Right ventricle myocardium inferior (tissue), 1 donor: Measurements from ENCODE around the gene CDKL4. TPM values are rescaled to one million over a fixed set of nuclear protein-coding genes. Genes with fewer than 3 reads are reported as not detected.

Source experiments
- ATAC-seq: fragments of 200-7000 bp; cut with Tn5 transposase; one replicate; pipeline ENCODE4 v1.9.1; 2020; ENCODE audit warnings: mild to moderate bottlenecking, moderate library complexity
- DNase-seq: peaks from one replicate; pipeline ENCODE4 v3.0.0; 2021; ENCODE audit errors: missing footprints
- intact Hi-C: fragments of 100-400 bp; cut with DNase I; formaldehyde crosslinking; loops from one replicate; pipeline ENCODE4 v1.11.0; 2022
- total RNA-seq: library from RNA; stranded (reverse); fragmentation: NEBNext Ultra II Directional; extraction: Animal tissue kit (Norgen Biotek cat#: 25700); gene quantifications from one replicate; pipeline ENCODE4 v1.2.1, GENCODE V29; 2021
- donor health status: DM: no; HTN: yes; CAD: no; lungs with severe emphysema.

Gene CDKL4
- total RNA-seq, 1 donor from 2014 or later, result 0.22 TPM

DNA sequence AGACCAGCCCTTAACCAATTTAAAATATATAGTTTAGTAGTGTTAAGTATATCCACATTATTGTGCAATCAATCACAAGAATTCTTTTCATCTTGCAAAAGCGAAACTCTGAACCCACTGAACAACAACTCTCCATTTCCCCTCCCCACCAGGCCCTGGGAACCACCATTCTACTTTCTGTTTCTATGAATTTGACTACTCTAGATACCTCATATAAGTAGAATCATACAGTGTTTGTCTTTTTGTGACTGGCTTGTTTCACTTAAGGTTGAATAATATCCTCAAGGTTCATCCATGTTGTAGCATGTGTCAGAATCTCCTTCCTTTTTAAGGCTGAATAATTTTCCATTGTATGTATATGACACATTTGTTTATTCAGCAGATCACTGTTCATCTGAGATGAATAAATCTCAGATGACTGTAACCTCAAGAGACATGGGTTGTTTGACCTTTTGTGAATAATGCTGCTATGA lies 114.8 kb downstream of the CDKL4 start:
- DNase-seq, result no peak
- intact Hi-C loops, result no loop called here
- ATAC-seq, result no peak

DNA sequence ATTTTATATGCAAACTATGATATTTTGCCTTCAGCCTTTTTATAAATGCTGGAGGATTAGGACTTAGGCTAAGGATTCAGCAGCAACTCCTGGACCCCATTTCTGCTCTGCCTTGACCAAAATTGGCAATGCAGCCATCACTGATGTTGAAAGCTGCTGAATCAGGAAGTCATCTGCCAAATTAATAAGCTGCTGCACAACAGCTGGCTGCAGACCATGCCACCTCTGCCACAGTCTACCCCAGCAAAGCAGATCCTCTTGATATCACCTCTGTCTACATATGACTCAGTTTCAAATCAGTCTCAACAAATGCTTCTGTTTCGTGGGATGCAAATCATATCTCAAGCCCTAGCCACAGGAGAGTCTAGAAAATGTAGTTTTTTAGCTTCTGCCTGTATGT lies 115.8 kb downstream of the CDKL4 start:
- no peak for DNase-seq
- intact Hi-C loops, result no loop called here
- ATAC-seq, result no peak

Other genes starting within 250 kb of the CDKL4 start
- 23.8 TPM for gene SOS1, start 122.9 kb downstream of the CDKL4 start, total RNA-seq
- gene MAP4K3, start 193.3 kb upstream of the CDKL4 start, total RNA-seq, result 32.3 TPM